ENCODE results near the gene CEACAM5.

- TF ChIP-seq CTCF (IDR thresholded peaks at IDR 0.05; ENCODE audit: poor library complexity), result no peak
- no peak for TF ChIP-seq EZH2 (IDR thresholded peaks at IDR 0.05; ENCODE audit: borderline replicate concordance)
- no peak for TF ChIP-seq EZH2phosphoT487 (IDR thresholded peaks at IDR 0.05; ENCODE audit: low read depth, severe bottlenecking, unreplicated experiment)
Observed at GRCh38 chr19:41699231-41699967, 9.0 kb upstream of the CEACAM5 start.

Data from hepatocyte (in vitro differentiated cells).